KMS-11 (cell line): ENCODE measurements around the gene SLC12A9.
"Not testable (repeated sequence)": the region's sequence is repeated elsewhere in the genome, so short reads cannot be mapped to it uniquely, and the experiment has no call there.

Experiments used
- H2AFZ ChIP-seq: fragments of 200-600 bp; sonication (generic); 2 replicates; pipeline ENCODE4 v1.6.1; 2016; ENCODE audit warnings: antibody characterized with exemption, mixed run types, low read depth
- H3K27ac ChIP-seq: fragments of 200-600 bp; sonication (generic); 2 replicates; pipeline ENCODE4 v1.6.1; 2016; ENCODE audit warnings: mild to moderate bottlenecking, mixed run types
- H3K27me3 ChIP-seq: fragments of 200-600 bp; sonication (generic); 2 replicates; pipeline ENCODE4 v1.6.1; 2017; ENCODE audit warnings: mild to moderate bottlenecking, low read depth, mixed run types, moderate library complexity; ENCODE audit not compliant: insufficient read depth
- H3K36me3 ChIP-seq: fragments of 200-600 bp; sonication (generic); 2 replicates; pipeline ENCODE4 v1.6.1; 2017; ENCODE audit warnings: mild to moderate bottlenecking, mixed run types; ENCODE audit not compliant: insufficient read depth
- H3K4me1 ChIP-seq: fragments of 200-600 bp; sonication (generic); 2 replicates; pipeline ENCODE4 v1.6.1; 2016; ENCODE audit warnings: mild to moderate bottlenecking, low read depth, mixed run types; ENCODE audit not compliant: poor library complexity, severe bottlenecking
- H3K4me2 ChIP-seq: fragments of 200-600 bp; sonication (generic); 2 replicates; pipeline ENCODE4 v1.7.0; 2016; ENCODE audit warnings: mild to moderate bottlenecking, mixed run types
- H3K4me3 ChIP-seq: fragments of 200-600 bp; sonication (generic); IDR thresholded peaks from 2 replicates; pipeline ENCODE4 v1.6.1; 2017; ENCODE audit warnings: low read depth, low read length, mixed read lengths; ENCODE audit not compliant: insufficient read depth
- H3K79me2 ChIP-seq: fragments of 200-600 bp; sonication (generic); 2 replicates; pipeline ENCODE4 v1.6.1; 2016; ENCODE audit warnings: low read depth, mixed run types; ENCODE audit not compliant: insufficient read depth
- H3K9ac ChIP-seq: fragments of 200-600 bp; sonication (generic); 2 replicates; pipeline ENCODE4 v1.6.1; 2016; ENCODE audit warnings: mild to moderate bottlenecking, mixed run types
- H4K20me1 ChIP-seq: fragments of 200-600 bp; sonication (generic); 2 replicates; pipeline ENCODE4 v1.6.1; 2016; ENCODE audit warnings: mild to moderate bottlenecking, mixed run types; ENCODE audit not compliant: insufficient read depth
- CTCF ChIP-seq: fragments of 200-600 bp; sonication (generic); conservative IDR thresholded peaks from 2 replicates; pipeline ENCODE4 v1.6.1; 2017; ENCODE audit warnings: low read depth, mild to moderate bottlenecking, antibody characterized with exemption, low read length, moderate library complexity, mixed read lengths

Gene SLC12A9

GRCh38 chr7:100812729-100813128 lies 39.8 kb upstream of the SLC12A9 start:
- Histone ChIP-seq H3K27me3 (peaks cover 54% of the 10 kb centered on the region), H3K4me3 (no peak overlapping the region), H3K4me1 (no peaks in the 10 kb centered on the region), H3K9ac (no peak overlapping the region), H4K20me1 (no peaks in the 10 kb centered on the region), H3K79me2 (no peaks in the 10 kb centered on the region), H2AFZ (no peak overlapping the region), H3K36me3 (no peaks in the 10 kb centered on the region), H3K27ac (no peak overlapping the region), H3K4me2 (no peak overlapping the region)
- no peak for TF ChIP-seq CTCF

DNA sequence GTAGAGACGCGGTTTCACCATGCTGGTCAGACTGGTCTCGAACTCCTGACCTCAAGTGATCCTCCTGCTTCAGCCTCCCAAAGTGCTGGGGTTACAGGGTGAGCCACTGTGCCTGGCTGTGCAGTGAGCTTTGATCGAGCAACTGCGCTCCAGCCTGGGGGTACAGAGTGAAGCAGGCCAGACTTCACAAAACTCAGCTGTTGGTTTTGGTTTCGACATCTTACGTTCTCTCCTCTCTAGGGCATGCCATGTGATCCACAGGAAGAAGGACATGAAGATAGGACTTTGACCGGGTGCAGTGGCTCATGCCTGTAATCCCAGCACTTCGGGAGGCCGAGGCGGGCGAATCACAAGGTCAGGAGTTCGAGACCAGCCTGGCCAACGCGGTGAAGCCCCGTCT lies 36.0 kb upstream of the SLC12A9 start:
- not testable (repeated sequence) for H3K9ac ChIP-seq, H4K20me1 ChIP-seq, H3K27ac ChIP-seq, H3K36me3 ChIP-seq, H2AFZ ChIP-seq, H3K79me2 ChIP-seq, H3K4me3 ChIP-seq, H3K4me2 ChIP-seq, H3K4me1 ChIP-seq
- H3K27me3 ChIP-seq, result peaks cover 62% of the 10 kb centered on the region

- peaks cover 68% of the 10 kb centered on the region for H3K27me3 ChIP-seq
- no peak overlapping the region for H3K9ac ChIP-seq
- H2AFZ ChIP-seq, result no peak overlapping the region
- no peaks in the 10 kb centered on the region for H3K36me3 ChIP-seq
- TF ChIP-seq CTCF, result no peak
- no peak overlapping the region for H3K4me2 ChIP-seq
- no peak overlapping the region for H3K4me3 ChIP-seq
- H4K20me1 ChIP-seq, result no peaks in the 10 kb centered on the region
- H3K27ac ChIP-seq, result no peak overlapping the region
- H3K79me2 ChIP-seq, result no peaks in the 10 kb centered on the region
- H3K4me1 ChIP-seq, result no peaks in the 10 kb centered on the region
Measured at GRCh38 chr7:100817097-100817496, 35.4 kb upstream of the SLC12A9 start.

DNA sequence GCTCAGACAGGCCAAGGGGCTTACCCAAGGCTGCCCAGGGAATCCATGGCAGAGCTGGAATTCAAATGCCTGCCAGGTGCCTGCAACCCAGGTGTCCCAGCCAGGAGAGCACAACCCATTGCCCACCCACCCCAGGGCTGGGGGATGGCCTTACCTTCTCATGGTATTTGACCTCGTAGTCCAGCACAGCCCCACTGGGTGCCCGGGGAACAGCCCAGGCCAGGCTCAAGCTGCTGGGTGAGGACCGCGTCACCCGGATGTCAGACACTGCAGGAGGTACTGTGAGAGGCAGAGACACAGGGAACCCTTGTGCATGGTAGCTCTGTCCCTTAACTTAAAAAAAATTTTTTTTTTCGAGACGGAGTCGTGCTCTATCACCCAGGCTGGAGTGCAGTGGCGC lies 34.1 kb upstream of the SLC12A9 start:
- no peak overlapping the region for H3K27ac ChIP-seq
- peaks cover 76% of the 10 kb centered on the region for H3K27me3 ChIP-seq
- TF ChIP-seq CTCF, result no peak
- no peaks in the 10 kb centered on the region for H3K79me2 ChIP-seq
- H4K20me1 ChIP-seq, result no peaks in the 10 kb centered on the region
- no peaks in the 10 kb centered on the region for H3K36me3 ChIP-seq
- H3K9ac ChIP-seq, result no peak overlapping the region
- H2AFZ ChIP-seq, result no peak overlapping the region
- H3K4me2 ChIP-seq, result no peak overlapping the region
- no peaks in the 10 kb centered on the region for H3K4me1 ChIP-seq
- H3K4me3 ChIP-seq, result no peak overlapping the region

- Histone ChIP-seq H3K9ac (no peak overlapping the region), H3K79me2 (no peaks in the 10 kb centered on the region), H3K4me1 (no peaks in the 10 kb centered on the region), H3K4me2 (no peak overlapping the region), H3K27me3 (peaks cover 76% of the 10 kb centered on the region), H2AFZ (no peak overlapping the region), H3K27ac (no peak overlapping the region), H3K4me3 (no peak overlapping the region), H4K20me1 (no peaks in the 10 kb centered on the region), H3K36me3 (no peaks in the 10 kb centered on the region)
- TF ChIP-seq CTCF, result no peak
Measured at GRCh38 chr7:100818825-100819224, 33.7 kb upstream of the SLC12A9 start.
